Fibroblast of skin of back (primary cell): ENCODE data around the gene PRAMEF5. TPM values are rescaled to one million over a fixed set of nuclear protein-coding genes. Genes with fewer than 3 reads are reported as not detected.
"Not testable (repeated sequence)": the region's sequence is repeated elsewhere in the genome, so short reads cannot be mapped to it uniquely, and the experiment has no call there.

ENCODE experiments used
- DNase-seq: peaks from one replicate; pipeline ENCODE4 v3.0.0-alpha.2; 2013
- polyA plus RNA-seq, 2 experiments: library from polyadenylated mRNA; unstranded; fragments of 120-200 nt; gene quantifications; one replicate each; pipeline ENCODE4 v1.2.1, GENCODE V29; 2013; ENCODE audit not compliant: insufficient read length in 2 of 2

Gene PRAMEF5
- polyA plus RNA-seq (2013, experiment 1 of 2; ENCODE audit: insufficient read length), result not detected
- not detected for polyA plus RNA-seq (2013, experiment 2 of 2; ENCODE audit: insufficient read length)

DNA sequence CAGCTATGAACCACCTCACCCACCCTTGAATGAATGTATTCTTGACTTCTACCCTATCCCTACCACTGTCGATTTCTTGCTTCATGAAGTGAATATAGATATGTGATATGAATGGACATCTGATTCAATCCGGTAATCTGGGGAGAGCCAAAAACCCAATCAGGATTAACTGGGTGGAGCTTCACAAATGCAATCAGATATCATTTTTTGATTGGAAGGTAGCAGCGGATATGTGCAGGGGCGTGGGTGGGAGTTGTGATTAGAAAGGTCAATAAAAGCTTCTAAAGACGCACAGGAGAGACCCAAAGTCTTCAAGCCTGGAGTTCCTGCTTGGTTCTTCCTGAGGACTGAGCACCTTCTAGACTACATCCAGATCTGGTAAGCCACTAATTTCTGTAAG is at the start of gene PRAMEF5:
TSS of gene PRAMEF5 (plus strand) at position 301 of the 400 bp plus-strand sequence. CDS start 5,071 bp downstream, outside the sequence.
- DNase-seq, result not testable (repeated sequence)

DNA sequence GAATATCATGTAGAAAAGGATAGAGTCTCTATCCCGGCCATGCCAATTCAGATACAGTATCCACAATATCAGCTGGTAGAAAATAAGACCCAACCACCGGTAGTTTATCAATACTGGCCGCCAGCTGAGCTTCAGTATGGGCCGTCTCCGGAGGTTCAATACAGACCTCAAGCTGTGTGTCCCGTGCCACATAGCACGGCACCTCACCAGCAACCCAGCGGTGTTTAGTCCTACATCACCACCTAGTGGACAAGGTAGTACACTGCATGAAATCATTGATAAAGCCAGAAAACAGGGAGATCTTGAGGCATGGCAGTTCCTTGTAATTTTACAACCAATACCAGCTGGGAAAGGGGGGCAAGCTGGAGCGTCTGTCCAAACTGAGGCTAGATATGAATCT is 45.3 kb upstream of the PRAMEF5 start:
- DNase-seq, result not testable (repeated sequence)

DNA sequence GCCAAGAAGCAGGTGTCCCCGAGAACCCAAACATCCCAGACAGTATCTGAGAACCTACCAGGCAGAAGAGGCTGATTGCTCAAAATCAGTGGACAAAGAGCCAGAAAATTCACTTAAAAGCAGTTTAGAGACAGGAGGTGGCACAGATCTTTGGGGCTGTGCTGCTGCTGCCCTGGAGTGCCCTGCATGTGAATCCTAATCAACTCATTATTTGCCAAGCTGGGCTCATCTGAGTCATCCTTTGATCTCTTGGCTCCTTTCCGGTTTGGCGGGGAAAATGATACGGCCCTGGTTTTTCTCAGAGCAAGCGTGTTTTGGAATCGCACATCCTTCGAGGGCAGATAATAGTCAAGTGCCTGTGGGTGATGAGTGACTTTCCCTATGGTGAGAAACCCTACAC is 37.4 kb upstream of the PRAMEF5 start:
- DNase-seq, result not testable (repeated sequence)

DNA sequence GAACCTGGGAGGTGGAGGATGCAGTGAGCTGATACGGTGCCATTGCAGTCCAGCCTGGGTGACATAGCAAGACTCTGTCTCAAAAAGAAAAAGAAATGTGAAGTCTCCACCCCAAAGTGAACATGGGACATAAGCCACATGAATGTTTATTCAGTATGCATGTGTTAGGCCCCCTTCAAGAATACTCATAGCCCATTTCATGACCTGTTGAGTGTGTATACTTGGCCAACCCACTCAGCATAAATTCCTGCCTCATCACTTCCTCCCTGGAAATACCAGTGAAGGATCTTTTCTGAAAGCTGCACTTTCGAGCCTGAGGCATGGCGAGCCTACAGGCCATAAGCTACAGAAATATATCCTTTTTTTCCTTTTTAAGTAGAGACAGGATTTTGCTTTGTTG is 34.8 kb upstream of the PRAMEF5 start:
- not testable (repeated sequence) for DNase-seq

DNA sequence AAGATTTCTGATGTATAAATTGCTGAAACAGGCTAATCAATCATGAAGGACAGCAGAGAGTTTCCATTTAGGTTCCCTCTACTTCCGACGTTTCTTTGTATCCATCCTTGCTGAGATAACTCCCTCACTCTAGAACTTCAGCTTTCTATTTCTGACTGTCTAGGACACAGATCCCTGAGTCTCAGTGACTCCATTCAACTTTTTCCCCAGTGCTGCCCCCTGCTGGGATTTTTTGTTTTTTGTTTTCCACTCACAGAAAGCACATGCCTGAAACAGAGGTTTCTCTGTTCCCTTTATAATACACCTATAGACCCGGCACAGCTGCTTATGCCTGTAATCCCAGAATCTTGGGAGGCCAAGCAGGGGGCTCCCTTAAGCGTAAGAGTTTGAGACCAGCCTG is 31.2 kb upstream of the PRAMEF5 start:
- not testable (repeated sequence) for DNase-seq

DNA sequence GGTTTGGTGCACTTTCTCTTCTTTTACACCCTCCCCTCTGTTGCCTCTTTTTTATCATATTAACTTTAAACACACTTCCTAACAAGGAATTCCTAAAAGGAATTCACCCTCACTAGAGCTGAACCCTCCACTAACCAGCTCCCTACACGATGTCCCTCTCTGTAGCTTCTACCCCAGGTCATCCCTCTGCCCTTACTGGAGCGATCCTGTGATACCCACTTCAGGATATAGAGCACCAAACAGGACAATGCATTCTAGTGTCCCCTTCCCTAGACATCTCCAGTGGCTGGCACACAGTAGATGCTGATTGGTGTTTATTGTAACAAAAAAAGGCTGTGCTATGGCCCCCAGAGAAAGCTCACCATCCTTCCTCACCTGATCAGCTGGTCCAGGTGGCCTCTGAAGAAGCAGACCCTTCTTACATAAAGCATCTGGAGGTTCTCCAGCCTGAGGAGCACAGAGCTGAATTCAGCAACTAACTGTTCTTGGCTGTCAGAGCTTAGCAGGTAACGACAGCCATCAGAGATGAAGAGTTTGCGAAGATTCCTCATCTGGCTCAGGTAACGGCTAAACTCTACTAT is 29.4 kb upstream of the PRAMEF5 start:
- DNase-seq, result no peak

DNA sequence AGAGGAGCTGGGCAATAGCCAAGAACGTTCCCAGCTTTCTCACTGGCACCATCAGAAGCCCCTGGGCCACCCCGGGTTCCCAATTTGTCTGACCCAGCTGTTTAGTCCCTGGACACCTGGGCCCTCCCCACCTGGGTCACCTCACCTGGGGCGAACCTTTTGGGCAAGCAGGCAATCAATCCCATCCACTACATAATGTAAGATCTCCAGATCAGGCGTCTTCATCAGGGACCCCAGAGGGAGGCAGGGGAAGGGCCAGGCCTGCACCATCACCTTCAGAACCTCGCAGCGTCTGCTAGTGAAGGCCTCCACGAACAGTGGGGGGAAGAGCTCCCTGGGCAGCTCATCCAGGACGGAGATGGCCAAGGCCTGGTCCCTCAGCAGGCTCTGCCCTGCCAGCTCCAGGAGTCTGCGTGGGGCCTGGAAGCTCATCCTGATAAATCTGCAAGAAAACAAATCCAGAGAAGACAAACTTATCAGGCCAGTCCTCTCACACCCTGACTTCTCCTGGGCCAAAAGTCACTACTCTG is 28.3 kb upstream of the PRAMEF5 start, which contains the start of gene PRAMEF18:
TSS of gene PRAMEF18 (minus strand) at position 480 of the 530 bp plus-strand sequence. CDS start at position 432, 48 bp downstream.
- DNase-seq, result not testable (repeated sequence)

DNA sequence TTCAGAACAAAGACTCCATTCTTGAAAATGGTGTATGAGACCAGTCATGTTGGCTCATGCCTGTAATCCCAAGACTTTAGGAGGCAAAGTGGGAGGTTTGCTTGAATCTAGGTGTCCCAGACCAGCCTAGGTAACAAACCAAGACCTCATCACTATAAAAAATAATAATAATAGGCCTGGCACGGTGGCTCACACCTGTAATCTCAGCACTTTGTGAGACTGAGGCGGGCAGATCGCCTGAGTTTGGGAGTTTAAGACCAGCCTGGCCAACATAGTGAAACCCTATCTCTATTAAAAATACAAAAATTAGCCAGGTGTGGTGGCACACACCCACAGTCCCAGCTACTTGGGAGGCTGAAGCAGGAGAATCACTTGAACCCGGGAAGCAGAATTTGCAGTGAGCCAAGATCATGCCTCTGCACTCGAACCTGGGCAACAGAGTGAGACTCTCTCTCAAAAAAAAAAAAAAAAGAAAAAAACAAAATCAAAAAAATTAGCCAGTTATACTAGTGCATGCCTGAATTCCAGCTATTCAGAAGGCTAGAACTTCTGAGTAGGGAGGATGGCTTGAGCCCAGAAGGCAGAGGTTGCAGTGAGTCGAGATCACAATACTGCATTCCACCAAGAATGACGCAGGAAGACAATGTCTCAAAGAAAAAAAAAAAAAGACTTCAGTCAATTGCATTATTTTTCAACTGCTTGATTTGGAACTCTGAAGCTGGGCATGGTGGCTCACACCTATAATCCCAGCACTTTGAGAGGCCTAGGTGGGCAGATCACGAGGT is 26.5 kb upstream of the PRAMEF5 start:
- DNase-seq, result not testable (repeated sequence)

DNA sequence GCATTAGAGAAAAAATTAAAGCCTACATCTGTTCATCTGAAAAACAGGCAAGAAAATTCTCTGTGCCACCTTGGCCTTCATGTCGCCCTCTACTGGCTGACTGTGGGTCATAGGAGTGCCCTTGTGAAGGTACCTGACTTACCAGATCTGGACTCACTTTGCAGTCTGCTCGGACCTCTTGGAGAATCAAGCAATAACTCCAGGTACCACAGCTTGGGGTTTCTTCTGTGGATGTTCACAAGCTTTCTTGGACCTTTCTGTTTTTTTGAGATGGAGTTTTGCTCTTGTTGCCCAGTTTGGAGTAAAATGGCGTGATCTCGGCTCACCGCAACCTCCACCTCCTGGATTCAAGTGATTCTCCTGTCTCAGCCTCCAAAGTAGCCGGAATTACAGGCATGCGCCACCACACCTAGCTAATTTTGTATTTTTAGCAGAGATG is 25.6 kb upstream of the PRAMEF5 start:
- DNase-seq, result no peak

DNA sequence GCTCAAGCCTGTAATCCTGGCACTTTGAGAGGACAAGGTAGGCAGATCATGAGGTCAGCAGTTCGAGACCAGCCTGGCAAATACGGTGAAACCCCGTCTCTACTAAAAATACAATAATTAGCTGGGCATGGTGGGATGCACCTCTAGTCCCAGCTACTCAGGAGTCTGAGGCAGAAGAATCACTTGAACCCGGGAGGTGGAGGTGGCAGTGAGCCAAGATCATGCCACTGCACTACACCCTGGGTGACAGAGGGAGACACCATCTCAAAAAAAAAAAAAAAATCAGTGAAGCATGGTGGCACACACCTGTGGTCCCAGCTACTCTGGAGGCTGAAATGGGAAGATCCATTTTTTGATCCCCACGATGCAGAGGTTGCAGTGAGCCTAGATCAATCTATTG is 23.9 kb upstream of the PRAMEF5 start:
- not testable (repeated sequence) for DNase-seq

DNA sequence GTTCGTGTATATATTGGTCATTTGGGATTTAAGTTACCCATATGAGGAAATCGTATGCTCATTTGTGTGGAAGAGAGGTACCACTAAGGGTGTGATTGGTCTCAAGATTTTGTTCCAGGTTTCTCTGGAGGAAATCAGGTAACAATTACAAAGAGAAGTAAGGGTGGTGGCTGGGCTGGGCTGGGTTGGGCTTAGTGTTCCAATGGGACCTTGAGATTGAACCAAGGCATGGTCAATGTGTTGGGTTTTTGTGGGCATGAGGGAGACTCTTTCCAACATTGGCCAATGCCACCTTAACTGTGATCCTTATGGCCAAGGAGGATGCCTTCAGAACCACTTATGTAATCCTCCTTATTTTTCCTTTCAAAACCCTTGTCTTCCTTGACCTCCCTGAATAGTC is 23.4 kb upstream of the PRAMEF5 start:
- DNase-seq, result not testable (repeated sequence)

DNA sequence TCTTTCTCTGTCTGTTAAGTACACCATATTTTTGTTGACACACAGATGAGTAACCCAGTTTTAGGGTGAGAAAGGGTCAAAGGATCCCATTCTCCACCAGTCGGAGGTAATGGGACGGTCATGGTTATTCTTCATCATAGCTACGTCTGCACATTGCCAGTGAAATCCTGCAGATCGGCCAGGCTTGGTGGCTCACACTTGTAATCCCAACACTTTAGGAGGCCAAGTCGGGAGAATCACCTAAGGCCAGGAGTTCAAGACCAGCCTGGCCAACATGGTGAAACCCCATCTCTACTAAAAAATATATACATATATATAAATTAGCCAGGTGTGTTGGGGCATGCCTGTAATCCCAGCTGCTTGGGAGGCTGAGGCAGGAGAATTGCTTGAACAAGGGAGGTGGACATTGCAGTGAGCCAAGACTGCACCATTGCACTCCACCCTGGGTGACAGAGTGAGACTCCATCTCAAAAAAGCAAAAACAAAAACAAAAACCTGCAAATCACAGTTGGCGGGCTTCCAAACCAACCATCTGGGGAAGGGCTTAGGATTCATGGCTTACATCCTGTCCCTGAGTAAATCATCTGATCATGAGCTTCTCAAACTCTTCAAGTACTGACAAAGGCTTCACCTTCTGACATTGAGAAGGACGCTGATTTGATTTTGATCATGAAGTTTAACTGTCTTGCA is 22.8 kb upstream of the PRAMEF5 start:
- DNase-seq, result not testable (repeated sequence)

DNA sequence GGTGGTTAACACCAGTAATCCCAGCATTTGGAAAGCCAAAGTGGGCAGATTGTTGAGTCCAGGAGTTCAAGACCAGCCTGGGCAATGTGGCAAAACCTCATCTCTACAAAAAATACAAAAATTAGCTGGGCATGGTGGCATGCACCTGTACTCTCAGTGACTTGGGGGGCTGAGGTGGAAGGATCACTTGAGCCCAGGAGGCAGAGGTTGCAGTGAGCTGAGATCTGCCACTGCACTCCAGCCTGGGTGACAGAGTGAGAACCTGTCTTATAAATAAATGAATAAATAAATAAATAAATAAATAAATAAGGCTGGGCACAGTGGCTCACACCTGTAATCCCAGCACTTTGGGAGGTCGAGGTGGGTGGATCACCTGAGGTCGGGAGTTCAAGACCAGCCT is 21.9 kb upstream of the PRAMEF5 start:
- DNase-seq, result not testable (repeated sequence)

DNA sequence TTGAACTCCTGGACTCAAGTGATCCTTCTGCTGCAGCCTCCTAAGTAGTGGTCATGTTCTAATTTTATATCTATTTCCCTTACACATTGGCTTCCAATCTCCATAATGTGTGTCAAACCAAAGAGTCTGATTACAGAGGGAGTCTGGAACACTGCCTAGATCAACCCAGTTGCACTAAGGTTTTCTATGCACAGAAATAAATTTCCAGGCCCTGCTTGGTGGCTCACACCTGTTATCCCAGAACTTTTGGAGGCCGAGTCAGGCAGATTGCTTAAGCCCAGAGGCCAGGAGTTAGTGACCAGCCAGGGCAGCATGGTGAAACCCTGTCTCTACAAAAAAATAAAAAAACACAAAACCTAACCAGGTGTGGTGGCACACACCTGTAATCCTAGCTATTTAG is 19.9 kb upstream of the PRAMEF5 start:
- DNase-seq, result not testable (repeated sequence)

DNA sequence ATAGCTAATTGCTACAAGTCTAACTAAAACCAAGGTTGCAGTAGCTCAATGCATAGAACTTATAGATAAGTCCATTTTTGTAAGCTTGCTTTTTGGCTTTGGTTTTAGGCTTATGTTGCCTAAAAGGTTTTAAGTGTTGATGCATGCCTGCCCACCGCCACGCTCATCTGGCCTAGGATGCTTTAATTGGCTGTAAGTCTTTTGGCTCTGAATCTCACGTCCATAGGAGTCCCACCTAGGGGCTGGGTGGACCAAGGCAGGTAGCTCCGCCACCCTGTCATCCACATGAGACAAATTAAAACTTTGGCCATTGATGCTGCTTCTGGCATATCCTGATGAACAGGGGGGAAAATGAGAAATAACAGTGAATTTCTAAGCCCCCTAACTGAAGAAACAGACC is 16.4 kb upstream of the PRAMEF5 start:
- not testable (repeated sequence) for DNase-seq

DNA sequence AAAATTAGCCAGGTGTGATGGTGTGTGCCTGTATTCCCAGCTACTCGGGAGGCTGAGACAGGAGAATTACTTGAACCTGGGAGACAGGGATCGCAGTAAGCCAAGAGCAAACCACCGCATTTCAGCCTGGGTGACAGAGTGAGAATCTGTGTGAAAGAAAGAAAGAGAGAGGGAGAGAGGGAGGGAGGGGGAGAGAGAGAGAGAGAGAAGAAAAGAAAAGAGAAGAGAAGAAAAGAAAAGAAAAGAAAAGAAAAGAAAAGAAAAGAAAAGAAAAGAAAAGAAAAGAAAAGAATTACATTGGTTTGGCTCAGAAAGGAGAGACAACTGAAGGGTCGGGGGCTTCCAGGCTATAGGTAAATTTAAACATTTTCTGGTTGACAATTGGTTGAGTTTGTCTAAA is 14.4 kb upstream of the PRAMEF5 start:
- not testable (repeated sequence) for DNase-seq

DNA sequence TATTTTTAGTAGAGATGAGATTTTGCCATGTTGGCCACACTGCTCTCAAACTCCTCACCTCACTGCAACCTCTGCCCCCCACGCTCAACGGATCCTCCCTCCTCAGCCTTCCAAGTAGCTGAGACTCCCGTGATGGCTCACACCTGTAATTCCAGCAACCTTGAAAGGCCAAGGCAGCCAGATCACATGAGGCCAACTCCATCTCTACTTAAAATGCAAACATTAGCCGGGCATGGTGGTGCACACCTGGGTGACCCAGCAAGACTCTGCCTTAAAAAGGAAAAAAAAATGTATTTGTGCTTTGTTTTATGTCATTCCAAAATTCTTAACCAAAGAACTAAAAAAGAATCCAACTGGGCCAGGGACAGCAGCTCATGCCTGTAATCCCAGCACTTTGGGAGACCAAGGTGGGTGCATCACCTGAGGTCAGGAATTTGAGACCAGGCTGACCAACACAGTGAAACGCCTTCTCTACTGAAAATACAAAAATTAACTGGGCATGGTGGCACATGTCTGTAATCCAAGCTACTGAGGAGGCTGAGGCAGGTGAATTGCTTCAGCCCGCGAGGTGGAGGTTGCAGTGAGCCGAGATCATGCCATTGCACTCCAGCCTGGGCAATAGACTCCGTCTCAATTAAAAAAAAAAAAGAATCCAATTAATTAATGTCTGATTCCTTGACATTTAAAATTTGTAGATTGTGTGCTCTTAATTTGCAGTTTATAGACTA is 10.3 kb upstream of the PRAMEF5 start:
- DNase-seq, result not testable (repeated sequence)

DNA sequence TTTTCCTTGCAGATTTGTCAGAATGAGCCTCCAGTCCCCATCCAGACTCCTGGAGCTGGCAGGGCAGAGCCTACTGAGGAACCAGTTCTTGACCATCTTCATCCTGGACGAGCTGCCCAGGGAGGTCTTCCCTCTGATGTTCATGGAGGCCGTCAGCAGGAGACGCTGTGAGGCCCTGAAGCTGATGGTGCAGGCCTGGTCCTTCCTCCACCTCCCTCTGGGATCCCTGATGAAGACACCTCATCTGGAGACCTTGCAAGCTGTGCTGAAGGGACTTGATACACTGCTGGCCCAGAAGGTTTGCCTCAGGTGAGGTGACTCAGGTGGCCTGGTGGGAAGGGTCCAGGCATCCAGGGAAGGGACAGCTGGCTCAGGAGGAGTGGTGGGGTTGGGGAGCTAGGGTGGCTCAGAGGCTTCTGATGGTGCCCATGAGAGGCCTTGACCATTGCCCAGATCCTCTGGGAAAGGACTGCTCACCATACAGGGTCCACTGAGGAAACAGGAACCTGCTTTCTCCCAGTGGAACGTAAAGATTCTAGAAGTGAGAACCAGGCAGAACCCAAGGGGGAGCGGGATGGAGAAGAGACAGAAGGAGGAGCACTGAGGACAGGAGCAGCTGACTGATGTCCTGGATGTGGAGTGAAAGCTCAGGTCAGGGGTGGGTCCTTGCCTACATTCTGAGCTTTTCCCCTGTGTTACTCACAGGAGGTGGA is 8.0 kb upstream of the PRAMEF5 start:
- not testable (repeated sequence) for DNase-seq

DNA sequence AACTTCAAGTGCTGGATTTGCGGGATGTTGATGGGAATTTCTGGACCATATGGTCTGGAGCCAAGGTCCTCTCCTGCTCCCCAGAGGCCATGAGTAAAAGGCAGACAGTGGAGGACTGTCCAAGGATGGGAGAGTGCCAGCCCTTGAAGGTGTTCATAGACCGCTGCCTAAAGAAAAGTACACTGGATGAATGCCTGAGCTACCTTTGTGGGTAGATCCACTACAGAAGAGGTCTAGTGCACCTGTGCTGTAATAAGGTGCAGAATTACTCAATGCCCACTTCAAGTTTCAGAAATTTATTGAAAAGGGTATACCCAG is 7.5 kb upstream of the PRAMEF5 start:
- not testable (repeated sequence) for DNase-seq

DNA sequence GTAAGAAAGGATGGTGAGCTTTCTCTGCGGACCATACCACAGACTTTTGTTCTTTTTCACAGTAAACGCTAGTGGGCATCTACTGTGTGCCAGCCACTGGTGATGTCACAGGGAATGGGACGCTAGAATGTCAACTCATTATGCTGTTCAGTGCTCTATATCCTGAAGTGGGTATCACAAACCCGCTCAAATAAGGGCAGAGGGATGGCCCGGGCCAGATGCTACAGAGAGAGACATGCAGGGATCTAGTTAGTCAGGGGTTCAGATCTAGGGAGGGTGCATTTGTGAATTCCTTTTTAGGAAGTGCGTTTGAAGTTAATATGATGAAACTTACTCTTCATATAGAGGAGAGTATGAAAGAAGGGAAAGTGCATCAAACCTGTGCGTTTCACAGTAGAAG is 6.9 kb upstream of the PRAMEF5 start:
- not testable (repeated sequence) for DNase-seq

DNA sequence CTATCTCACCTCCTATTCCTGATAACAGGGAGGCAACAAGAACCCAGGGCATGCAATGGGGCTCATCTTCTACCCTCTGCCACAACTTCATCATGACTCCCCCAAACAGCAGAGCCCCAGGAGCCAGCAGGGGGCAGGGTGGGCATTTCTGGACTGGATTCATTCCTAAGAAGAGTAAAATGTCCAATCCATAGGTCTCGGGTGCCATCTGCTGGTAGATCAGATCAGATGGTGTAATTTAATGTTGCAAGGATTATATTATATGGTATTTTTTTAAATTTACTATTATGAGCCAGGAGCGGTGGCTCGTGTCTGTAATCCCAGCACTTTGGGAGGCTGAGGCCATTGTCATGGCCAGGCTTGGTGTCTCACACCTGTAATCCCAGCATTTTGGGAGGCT is 11.1 kb downstream of the PRAMEF5 start:
- DNase-seq, result not testable (repeated sequence)

DNA sequence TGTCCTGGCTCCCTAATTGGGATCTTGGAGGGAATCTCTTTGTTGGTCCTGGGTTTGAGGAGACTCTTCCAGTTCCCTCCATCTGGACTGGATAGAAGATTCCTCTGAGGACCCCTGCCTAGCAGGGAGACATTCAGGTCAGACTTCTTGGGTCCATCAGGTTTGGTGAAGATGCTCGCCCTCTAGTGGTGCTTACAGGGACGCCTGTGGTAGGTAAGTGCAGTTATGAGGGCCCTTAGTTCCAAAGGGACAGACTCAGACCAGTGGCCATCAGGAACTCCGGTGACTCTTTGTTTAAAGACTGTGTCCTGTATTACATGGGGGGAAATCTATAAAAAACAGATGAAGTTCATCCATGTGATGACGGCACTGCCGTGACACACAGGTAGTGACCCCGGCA is 23.0 kb downstream of the PRAMEF5 start:
- DNase-seq, result not testable (repeated sequence)
